ENCODE measurements around the gene ELAVL4.

DNA sequence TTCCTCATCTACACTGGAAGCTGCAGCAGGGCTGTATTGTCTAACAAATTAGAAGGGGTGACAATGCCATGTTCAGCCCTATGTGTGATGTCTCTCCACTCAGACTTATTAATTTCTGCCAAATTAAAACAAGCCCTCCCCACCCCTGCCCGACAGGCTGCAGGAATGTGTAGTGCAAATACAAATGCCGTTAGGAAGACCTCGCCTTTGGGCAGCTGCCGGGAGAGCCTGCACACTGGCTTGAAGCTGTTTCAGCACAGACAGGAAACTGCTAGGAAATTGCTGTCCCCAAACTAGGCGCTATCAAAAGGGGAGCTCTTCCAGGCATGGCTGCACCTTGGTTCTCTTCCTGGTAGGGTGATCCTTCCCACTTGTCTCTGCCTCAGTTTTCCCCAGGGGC lies 135.2 kb downstream of the ELAVL4 start:
- TF ChIP-seq, protein P1, sequence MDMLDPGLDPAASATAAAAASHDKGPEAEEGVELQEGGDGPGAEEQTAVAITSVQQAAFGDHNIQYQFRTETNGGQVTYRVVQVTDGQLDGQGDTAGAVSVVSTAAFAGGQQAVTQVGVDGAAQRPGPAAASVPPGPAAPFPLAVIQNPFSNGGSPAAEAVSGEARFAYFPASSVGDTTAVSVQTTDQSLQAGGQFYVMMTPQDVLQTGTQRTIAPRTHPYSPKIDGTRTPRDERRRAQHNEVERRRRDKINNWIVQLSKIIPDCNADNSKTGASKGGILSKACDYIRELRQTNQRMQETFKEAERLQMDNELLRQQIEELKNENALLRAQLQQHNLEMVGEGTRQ (CRISPR knock-in tag; IDR thresholded peaks at IDR 0.05), result no peak
- TF ChIP-seq, protein P2, sequence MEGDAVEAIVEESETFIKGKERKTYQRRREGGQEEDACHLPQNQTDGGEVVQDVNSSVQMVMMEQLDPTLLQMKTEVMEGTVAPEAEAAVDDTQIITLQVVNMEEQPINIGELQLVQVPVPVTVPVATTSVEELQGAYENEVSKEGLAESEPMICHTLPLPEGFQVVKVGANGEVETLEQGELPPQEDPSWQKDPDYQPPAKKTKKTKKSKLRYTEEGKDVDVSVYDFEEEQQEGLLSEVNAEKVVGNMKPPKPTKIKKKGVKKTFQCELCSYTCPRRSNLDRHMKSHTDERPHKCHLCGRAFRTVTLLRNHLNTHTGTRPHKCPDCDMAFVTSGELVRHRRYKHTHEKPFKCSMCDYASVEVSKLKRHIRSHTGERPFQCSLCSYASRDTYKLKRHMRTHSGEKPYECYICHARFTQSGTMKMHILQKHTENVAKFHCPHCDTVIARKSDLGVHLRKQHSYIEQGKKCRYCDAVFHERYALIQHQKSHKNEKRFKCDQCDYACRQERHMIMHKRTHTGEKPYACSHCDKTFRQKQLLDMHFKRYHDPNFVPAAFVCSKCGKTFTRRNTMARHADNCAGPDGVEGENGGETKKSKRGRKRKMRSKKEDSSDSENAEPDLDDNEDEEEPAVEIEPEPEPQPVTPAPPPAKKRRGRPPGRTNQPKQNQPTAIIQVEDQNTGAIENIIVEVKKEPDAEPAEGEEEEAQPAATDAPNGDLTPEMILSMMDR (IDR thresholded peaks at IDR 0.05), result no peak
- TF ChIP-seq, protein P3, sequence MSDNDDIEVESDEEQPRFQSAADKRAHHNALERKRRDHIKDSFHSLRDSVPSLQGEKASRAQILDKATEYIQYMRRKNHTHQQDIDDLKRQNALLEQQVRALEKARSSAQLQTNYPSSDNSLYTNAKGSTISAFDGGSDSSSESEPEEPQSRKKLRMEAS (CRISPR knock-in tag; IDR thresholded peaks at IDR 0.05), result no peak
- no peak for TF ChIP-seq GABPB1 (CRISPR knock-in tag; IDR thresholded peaks at IDR 0.05)
- TF ChIP-seq KAT7 (CRISPR knock-in tag; IDR thresholded peaks at IDR 0.05; ENCODE audit: borderline replicate concordance), result no peak
- TF ChIP-seq, protein P4, sequence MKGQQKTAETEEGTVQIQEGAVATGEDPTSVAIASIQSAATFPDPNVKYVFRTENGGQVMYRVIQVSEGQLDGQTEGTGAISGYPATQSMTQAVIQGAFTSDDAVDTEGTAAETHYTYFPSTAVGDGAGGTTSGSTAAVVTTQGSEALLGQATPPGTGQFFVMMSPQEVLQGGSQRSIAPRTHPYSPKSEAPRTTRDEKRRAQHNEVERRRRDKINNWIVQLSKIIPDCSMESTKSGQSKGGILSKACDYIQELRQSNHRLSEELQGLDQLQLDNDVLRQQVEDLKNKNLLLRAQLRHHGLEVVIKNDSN (CRISPR knock-in tag; IDR thresholded peaks at IDR 0.05), result no peak
- no peak for TF ChIP-seq PRRX2 (CRISPR knock-in tag; IDR thresholded peaks at IDR 0.05)
- no peak for TF ChIP-seq NR2C2 (CRISPR knock-in tag; IDR thresholded peaks at IDR 0.05)
- TF ChIP-seq, protein P5, sequence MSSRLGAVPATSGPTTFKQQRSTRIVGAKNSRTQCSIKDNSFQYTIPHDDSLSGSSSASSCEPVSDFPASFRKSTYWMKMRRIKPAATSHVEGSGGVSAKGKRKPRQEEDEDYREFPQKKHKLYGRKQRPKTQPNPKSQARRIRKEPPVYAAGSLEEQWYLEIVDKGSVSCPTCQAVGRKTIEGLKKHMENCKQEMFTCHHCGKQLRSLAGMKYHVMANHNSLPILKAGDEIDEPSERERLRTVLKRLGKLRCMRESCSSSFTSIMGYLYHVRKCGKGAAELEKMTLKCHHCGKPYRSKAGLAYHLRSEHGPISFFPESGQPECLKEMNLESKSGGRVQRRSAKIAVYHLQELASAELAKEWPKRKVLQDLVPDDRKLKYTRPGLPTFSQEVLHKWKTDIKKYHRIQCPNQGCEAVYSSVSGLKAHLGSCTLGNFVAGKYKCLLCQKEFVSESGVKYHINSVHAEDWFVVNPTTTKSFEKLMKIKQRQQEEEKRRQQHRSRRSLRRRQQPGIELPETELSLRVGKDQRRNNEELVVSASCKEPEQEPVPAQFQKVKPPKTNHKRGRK (CRISPR knock-in tag; IDR thresholded peaks at IDR 0.05; ENCODE audit: borderline replicate concordance), result no peak
